CD4-positive, alpha-beta memory T cell (primary cell): ENCODE data around the gene STAU1. TPM values are rescaled to one million over a fixed set of nuclear protein-coding genes. Genes with fewer than 3 reads are reported as not detected.
"Not testable (repeated sequence)": the region's sequence is repeated elsewhere in the genome, so short reads cannot be mapped to it uniquely, and the experiment has no call there.

Experiments
- CTCF ChIA-PET: fragments of 350-600 bp; sonication (Branson Sonifier 250); formaldehyde crosslinking; loops from one replicate; lab custom pipeline; 2021; ENCODE audit warnings: inconsistent platforms; ENCODE audit not compliant: partially characterized antibody; lab: Charles Lee
- POLR2A ChIA-PET: fragments of 350-600 bp; sonication (Branson Sonifier 250); formaldehyde crosslinking; loops from one replicate; lab custom pipeline; 2021; ENCODE audit not compliant: partially characterized antibody; lab: Charles Lee
- DNase-seq, 5 donors: peaks; one replicate each; pipeline versions ENCODE4 v3.0.0 to v3.0.0-alpha.2; 2020 to 2022; ENCODE audit warnings: mixed read lengths in 1 of 5
- H3K27ac ChIP-seq: one replicate; pipeline ENCODE4 v1.7.0; 2013; ENCODE audit warnings: low read depth, low read length
- H3K27me3 ChIP-seq: 2 replicates; pipeline ENCODE4 v1.7.0; 2013; ENCODE audit warnings: mild to moderate bottlenecking, low read length, moderate library complexity; ENCODE audit not compliant: insufficient read depth
- H3K36me3 ChIP-seq: 2 replicates; pipeline ENCODE4 v1.7.0; 2013; ENCODE audit warnings: mild to moderate bottlenecking, low read length, moderate library complexity; ENCODE audit not compliant: insufficient read depth
- H3K4me1 ChIP-seq: 2 replicates; pipeline ENCODE4 v1.7.0; 2013; ENCODE audit warnings: mild to moderate bottlenecking, low read length, moderate library complexity; ENCODE audit not compliant: insufficient read depth
- H3K4me3 ChIP-seq, 2 donors: one replicate each; pipeline ENCODE4 v1.7.0; 2013; ENCODE audit warnings: low read length in 2 of 2, mild to moderate bottlenecking in 1 of 2
- H3K9me3 ChIP-seq, 2 donors: one replicate each; pipeline ENCODE4 v1.7.0; 2013; ENCODE audit warnings: low read length in 2 of 2, control low read depth in 1 of 2; ENCODE audit not compliant: control insufficient read depth in 1 of 2
- H3K27ac Mint-ChIP-seq, 7 donors: one replicate each; pipeline ENCODE4 v1.8.0; 2020 to 2021; ENCODE audit warnings: mixed read lengths in 7 of 7, mild to moderate bottlenecking in 6 of 7, inconsistent platforms in 3 of 7, moderate library complexity in 3 of 7
- H3K27me3 Mint-ChIP-seq, 2 donors: one replicate each; pipeline ENCODE4 v1.8.0; 2020 to 2021; ENCODE audit warnings: mixed read lengths in 2 of 2
- H3K36me3 Mint-ChIP-seq, 2 donors: one replicate each; pipeline ENCODE4 v1.8.0; 2020 to 2021; ENCODE audit warnings: mixed read lengths in 2 of 2, inconsistent platforms in 1 of 2, mild to moderate bottlenecking in 1 of 2
- H3K4me1 Mint-ChIP-seq, 4 donors: one replicate each; pipeline ENCODE4 v1.8.0; 2020 to 2021; ENCODE audit warnings: mixed read lengths in 4 of 4, mild to moderate bottlenecking in 1 of 4
- H3K4me3 Mint-ChIP-seq, 8 donors: one replicate each; pipeline ENCODE4 v1.8.0; 2020 to 2021; ENCODE audit warnings: mixed read lengths in 8 of 8, mild to moderate bottlenecking in 7 of 8, moderate library complexity in 6 of 8, inconsistent platforms in 3 of 8
- H3K9me3 Mint-ChIP-seq, 8 donors: one replicate each; pipeline ENCODE4 v1.8.0; 2020 to 2021; ENCODE audit warnings: mixed read lengths in 8 of 8, mild to moderate bottlenecking in 5 of 8, inconsistent platforms in 3 of 8, moderate library complexity in 1 of 8
- intact Hi-C: fragments of 100-400 bp; cut with micrococcal nuclease; formaldehyde crosslinking; loops from one replicate; pipeline ENCODE4 v1.15.1; 2023
- polyA plus RNA-seq, 2 donors: library from polyadenylated mRNA; unstranded; fragments of 300-500 nt; fragmentation: Illumina TruSeq; gene quantifications; one replicate each; pipeline ENCODE4 v1.2.3, GENCODE V29; 2021
- total RNA-seq, 2 experiments: library from RNA; stranded (reverse); gene quantifications; one replicate each; pipeline ENCODE4 v1.2.3, GENCODE V29; 2021

Gene STAU1
- total and polyA plus RNA-seq, 4 experiments from 2014 or later, result 23.2 to 49.9 (median 49.0) TPM

DNA sequence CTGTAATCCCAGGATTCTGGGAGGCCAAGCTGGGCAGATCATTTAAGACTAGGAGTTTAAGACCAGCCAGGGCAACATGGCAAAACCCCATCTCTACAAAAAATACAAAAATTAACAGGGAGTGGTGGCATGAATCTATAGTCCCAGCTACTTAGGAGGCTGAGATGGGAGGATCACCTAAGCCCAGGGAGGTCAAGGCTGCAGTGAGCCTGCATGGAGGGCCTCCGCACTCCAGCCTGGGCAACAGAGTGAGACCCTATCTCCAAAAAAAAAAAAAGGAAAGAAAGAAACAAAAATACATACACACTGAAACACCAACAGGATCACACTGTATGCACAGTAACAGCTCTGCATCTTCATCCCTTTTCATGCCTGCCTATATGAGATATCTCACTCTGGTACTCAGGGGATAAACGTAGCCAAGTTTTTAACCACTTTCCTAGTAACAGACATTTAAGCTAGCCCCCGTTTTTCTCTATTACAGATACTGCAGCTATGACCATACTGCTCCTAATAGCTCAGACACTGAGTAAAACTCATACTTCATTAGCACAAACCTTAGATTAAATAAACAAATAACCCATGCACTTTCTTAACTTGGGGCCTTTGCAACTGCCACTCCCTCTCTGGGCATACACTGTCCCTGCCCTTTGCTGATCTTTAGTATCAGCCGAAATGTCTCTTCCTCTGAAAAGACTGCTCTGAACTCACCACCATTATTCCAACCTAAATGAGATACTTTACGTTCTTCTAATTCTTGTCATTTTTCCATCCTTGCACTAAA is 41.5 kb downstream of the STAU1 start:
- no peak overlapping the region for H3K4me3 Mint-ChIP-seq
- H3K27me3 ChIP-seq, result no peaks in the 10 kb centered on the region
- intact Hi-C loops, result no loop called here
- H3K27ac ChIP-seq, result no peak overlapping the region
- no peaks in the 10 kb centered on the region for H3K4me1 ChIP-seq
- DNase-seq, result no peak
- H3K27ac Mint-ChIP-seq, result peak overlapping the region in 4 of 7 donors; percentile 3 to 53 (median 35)
- ChIA-PET POLR2A (no interaction called here), CTCF (interaction anchor here (1.1 to 1.5 kb wide), 3 partner anchors 13 to 71 kb away, joined by 3 to 11 read pairs (median 6); no protein-coding TSS in a partner anchor)
- H3K4me3 ChIP-seq, result no peak overlapping the region
- H3K4me1 Mint-ChIP-seq, result peaks cover 12 to 35% (median 20%) of the 10 kb centered on the region in 4 donors
- no peaks in the 10 kb centered on the region for H3K9me3 ChIP-seq
- peaks cover 44 to 66% of the 10 kb centered on the region in 2 donors for H3K36me3 Mint-ChIP-seq
- H3K9me3 Mint-ChIP-seq, result no peaks in the 10 kb centered on the region
- no peaks in the 10 kb centered on the region for H3K27me3 Mint-ChIP-seq
- H3K36me3 ChIP-seq, result peaks cover 34% of the 10 kb centered on the region

DNA sequence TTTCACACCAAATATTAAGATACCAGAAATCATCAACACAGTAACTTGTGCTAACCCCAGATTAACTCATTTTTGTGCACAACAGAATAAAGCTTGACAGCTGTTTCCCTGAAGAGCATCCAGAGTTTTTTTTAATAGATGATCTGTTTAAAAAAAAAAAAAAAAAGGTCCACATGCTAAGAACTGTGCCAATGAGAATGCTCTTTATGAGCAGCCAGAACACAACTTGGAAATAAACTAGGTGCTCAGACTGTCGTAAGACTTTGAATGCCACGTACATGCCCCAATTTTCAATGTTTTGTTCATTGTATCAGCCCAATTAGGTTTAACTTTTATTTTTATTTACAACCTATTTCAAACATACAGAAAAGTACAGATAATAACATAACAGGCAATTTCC is 47.3 kb downstream of the STAU1 start:
- Histone ChIP-seq H3K27ac (no peak overlapping the region), H3K4me1 (no peaks in the 10 kb centered on the region), H3K36me3 (peaks cover 13% of the 10 kb centered on the region), H3K27me3 (no peaks in the 10 kb centered on the region), H3K4me3 (no peak overlapping the region), H3K9me3 (no peaks in the 10 kb centered on the region)
- intact Hi-C loops, result no loop called here
- peaks cover 23 to 32% of the 10 kb centered on the region in 2 donors for H3K36me3 Mint-ChIP-seq
- H3K27ac Mint-ChIP-seq, result peak overlapping the region; percentile 1 to 89 (median 55)
- H3K4me1 Mint-ChIP-seq, result peaks cover 11 to 26% (median 23%) of the 10 kb centered on the region in 4 donors
- POLR2A ChIA-PET, result no interaction called here
- CTCF ChIA-PET, result no interaction called here
- H3K27me3 Mint-ChIP-seq, result no peaks in the 10 kb centered on the region
- DNase-seq, result no peak
- H3K9me3 Mint-ChIP-seq, result no peaks in the 10 kb centered on the region
- H3K4me3 Mint-ChIP-seq, result no peak overlapping the region

DNA sequence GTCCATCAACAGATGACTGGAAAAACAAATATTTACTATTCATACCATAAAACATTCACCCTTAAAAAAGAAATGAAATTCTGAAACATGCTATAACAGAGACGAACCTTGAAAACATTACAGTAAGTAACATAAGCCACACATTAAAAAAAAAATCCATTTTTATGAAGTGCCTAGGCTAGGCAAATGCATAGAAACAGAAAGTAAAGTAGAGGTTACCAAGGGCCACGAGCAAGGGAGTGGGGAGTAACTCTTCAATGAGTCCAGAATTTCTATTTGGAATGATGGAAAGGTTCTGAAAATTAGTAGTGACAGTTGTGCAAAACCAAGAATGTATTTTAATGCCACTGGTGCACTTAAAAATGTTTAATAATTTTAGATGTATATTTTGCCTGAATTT is 47.7 kb downstream of the STAU1 start:
- Mint-ChIP-seq H3K36me3 (peaks cover 23 to 36% of the 10 kb centered on the region in 2 donors), H3K4me3 (peak overlapping the region in 1 of 8 donors; percentile 38), H3K27me3 (no peaks in the 10 kb centered on the region), H3K4me1 (peaks cover 11 to 26% (median 23%) of the 10 kb centered on the region in 4 donors), H3K9me3 (no peaks in the 10 kb centered on the region), H3K27ac (peak overlapping the region; percentile 1 to 89 (median 23))
- ChIA-PET CTCF (interaction anchor here (3.8 kb wide), 1 partner anchor 76 kb away, joined by 38 read pairs; no protein-coding TSS in a partner anchor), POLR2A (no interaction called here)
- Histone ChIP-seq H3K27me3 (no peaks in the 10 kb centered on the region), H3K27ac (no peak overlapping the region), H3K4me1 (no peaks in the 10 kb centered on the region), H3K9me3 (no peaks in the 10 kb centered on the region), H3K36me3 (peaks cover 16% of the 10 kb centered on the region), H3K4me3 (no peak overlapping the region)
- DNase-seq, result no peak
- intact Hi-C loops, result no loop called here

DNA sequence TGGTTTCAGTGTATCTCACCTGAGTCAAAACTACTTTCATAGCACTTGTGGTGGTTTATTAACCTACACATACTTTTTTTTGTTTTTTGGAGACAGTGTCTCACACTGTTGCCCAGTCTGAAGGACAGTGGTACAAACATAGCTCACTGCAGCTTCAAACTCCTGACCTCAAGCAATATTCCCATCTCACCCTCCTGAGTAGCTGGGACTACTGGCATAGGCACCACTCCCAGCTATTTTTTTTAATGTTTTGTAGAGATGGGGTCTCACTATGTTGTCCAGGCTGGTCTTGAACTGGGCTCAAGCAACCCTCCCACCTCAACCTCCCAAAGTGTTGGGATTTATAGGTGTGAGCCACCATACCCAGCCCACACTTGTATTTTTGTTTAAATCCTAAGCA is 49.7 kb downstream of the STAU1 start:
- intact Hi-C loops, result no loop called here
- no peaks in the 10 kb centered on the region for H3K9me3 Mint-ChIP-seq
- Histone ChIP-seq H3K9me3 (no peaks in the 10 kb centered on the region), H3K36me3 (peaks cover 11% of the 10 kb centered on the region), H3K4me1 (no peaks in the 10 kb centered on the region), H3K27me3 (no peaks in the 10 kb centered on the region), H3K4me3 (no peak overlapping the region), H3K27ac (no peak overlapping the region)
- H3K4me1 Mint-ChIP-seq, result peaks cover 3 to 17% (median 13%) of the 10 kb centered on the region in 4 donors
- H3K36me3 Mint-ChIP-seq, result peaks cover 21 to 39% of the 10 kb centered on the region in 2 donors
- no peak overlapping the region for H3K4me3 Mint-ChIP-seq
- H3K27me3 Mint-ChIP-seq, result no peaks in the 10 kb centered on the region
- peak overlapping the region in 4 of 7 donors; percentile 38 to 69 (median 49) for H3K27ac Mint-ChIP-seq
- POLR2A ChIA-PET, result no interaction called here
- DNase-seq, result no peak
- CTCF ChIA-PET, result interaction anchor here (1.2 to 3.8 kb wide), 3 partner anchors 8 to 81 kb away, joined by 3 to 38 read pairs (median 3); partner anchors contain the start of gene DDX27

DNA sequence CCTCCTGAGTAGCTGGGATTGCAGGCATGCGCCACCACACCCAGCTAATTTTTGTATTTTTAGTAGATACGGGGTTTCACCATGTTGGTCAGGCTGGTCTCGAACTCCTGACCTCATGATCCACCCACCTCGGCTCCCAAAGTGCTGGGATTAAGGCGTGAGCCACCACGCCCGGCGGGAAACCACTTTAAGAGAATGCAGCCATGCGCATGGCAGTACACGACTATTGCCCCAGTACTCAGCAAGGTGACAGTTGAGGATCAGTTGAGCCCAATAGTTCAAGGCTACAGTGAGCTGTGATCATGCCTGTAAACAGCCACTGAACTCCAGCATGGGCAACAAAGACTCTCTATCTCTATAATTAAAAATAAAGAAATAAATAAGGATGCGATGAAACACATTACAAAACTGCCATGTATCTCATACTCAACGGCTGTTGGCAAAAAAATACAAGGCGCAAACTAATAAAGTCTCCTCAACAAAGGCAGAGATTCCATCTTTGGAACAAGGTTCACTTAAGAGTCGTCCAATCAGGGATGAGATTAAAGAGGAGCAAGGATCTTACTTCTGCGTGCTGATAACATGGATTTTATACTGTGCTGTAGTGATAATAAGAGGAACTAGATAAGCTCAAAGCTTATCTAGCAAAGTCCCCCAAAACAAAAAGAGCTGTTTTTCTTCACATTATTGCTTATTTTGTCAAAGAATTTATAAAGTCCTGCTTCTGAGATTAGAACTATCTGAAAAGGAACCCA is 51.1 kb downstream of the STAU1 start:
- H3K27me3 ChIP-seq, result no peaks in the 10 kb centered on the region
- intact Hi-C loops, result no loop called here
- ChIA-PET CTCF (interaction anchor here (0.9 to 12.9 kb wide), 6 partner anchors 43 to 82 kb away, joined by 3 to 237 read pairs (median 4); partner anchors contain the start of gene DDX27), POLR2A (interaction anchor here (1.0 kb wide), 1 partner anchor 51 kb away, joined by 3 read pairs; the partner anchor contains the start of gene STAU1)
- peaks cover 0 to 3% (median 0%) of the 10 kb centered on the region in 8 donors for H3K9me3 Mint-ChIP-seq
- H3K27ac Mint-ChIP-seq, result peak overlapping the region; percentile 4 to 75 (median 56)
- H3K27me3 Mint-ChIP-seq, result no peaks in the 10 kb centered on the region
- DNase-seq, result no peak
- H3K36me3 Mint-ChIP-seq, result peaks cover 21 to 39% of the 10 kb centered on the region in 2 donors
- H3K4me1 ChIP-seq, result no peaks in the 10 kb centered on the region
- no peak overlapping the region for H3K27ac ChIP-seq
- H3K9me3 ChIP-seq, result no peaks in the 10 kb centered on the region
- no peak overlapping the region for H3K4me3 ChIP-seq
- H3K4me3 Mint-ChIP-seq, result no peak overlapping the region
- peaks cover 16% of the 10 kb centered on the region for H3K36me3 ChIP-seq
- peaks cover 7 to 19% (median 16%) of the 10 kb centered on the region in 4 donors for H3K4me1 Mint-ChIP-seq

DNA sequence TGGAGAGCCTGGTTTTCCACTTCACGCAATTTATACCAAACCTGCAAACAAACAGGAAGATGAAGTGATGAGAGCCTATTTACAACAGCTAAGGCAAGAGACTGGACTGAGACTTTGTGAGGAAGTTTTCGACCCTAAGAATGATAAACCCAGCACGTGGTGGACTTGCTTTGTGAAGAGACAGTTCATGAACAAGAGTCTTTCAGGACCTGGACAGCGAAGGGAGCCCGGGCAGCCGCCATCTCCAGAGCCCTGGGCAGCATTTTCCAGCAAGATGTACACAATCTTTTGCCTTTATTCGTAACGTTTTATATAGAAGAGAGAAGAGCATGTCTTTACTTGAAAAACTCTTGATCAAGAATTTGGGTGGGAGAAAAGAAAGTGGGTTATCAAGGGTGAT is 53.3 kb downstream of the STAU1 start:
- H3K27ac ChIP-seq, H3K4me3 Mint-ChIP-seq, H3K4me3 ChIP-seq, DNase-seq, H3K27me3 Mint-ChIP-seq, H3K4me1 ChIP-seq, H3K9me3 ChIP-seq, H3K27me3 ChIP-seq, intact Hi-C loops, H3K9me3 Mint-ChIP-seq: not testable (repeated sequence)
- Mint-ChIP-seq H3K36me3 (peaks cover 21 to 52% of the 10 kb centered on the region in 2 donors), H3K4me1 (peaks cover 6 to 16% (median 10%) of the 10 kb centered on the region in 4 donors), H3K27ac (peak overlapping the region in 4 of 7 donors; percentile 5 to 73 (median 46))
- CTCF ChIA-PET, result interaction anchor here (1.0 to 12.9 kb wide), 5 partner anchors 10 to 82 kb away, joined by 4 to 237 read pairs (median 11); partner anchors contain the start of gene DDX27
- peaks cover 22% of the 10 kb centered on the region for H3K36me3 ChIP-seq
- POLR2A ChIA-PET, result interaction anchor here (2.6 kb wide), 1 partner anchor 85 kb away, joined by 16 read pairs; the partner anchor contains the start of gene DDX27
